Heart left ventricle (tissue), 16 donors: ENCODE results near the gene DOCK1. TPM values are rescaled to one million over a fixed set of nuclear protein-coding genes. Genes with fewer than 3 reads are reported as not detected.

Experiments used
- ATAC-seq, 4 donors: fragments of 200-7000 bp; cut with Tn5 transposase; one replicate each; pipeline ENCODE4 v1.9.1; 2020 to 2022; ENCODE audit warnings: moderate library complexity in 4 of 4, mild to moderate bottlenecking in 3 of 4, moderate number of reproducible peaks in 1 of 4
- DNase-seq, 5 donors: peaks; one replicate each; pipeline ENCODE4 v3.0.0-alpha.2; 2020
- H3K27ac ChIP-seq, 12 donors: fragments of 200-600 bp; sonication (generic) in 4 of 12; one replicate each; pipeline versions ENCODE4 v1.5.0 to v1.8.0; 2016 to 2022; ENCODE audit warnings: mild to moderate bottlenecking in 2 of 12
- H3K27me3 ChIP-seq, 9 donors: fragments of 200-600 bp; sonication (generic) in 2 of 9; one replicate each; pipeline versions ENCODE4 v1.5.1 to v1.8.0; 2016 to 2022; ENCODE audit warnings: mild to moderate bottlenecking in 3 of 9
- H3K36me3 ChIP-seq, 9 donors: fragments of 200-600 bp; sonication (generic) in 2 of 9; one replicate each; pipeline versions ENCODE4 v1.5.0 to v1.8.0; 2018 to 2022; ENCODE audit warnings: mild to moderate bottlenecking in 2 of 9
- H3K4me1 ChIP-seq, 12 donors: fragments of 200-600 bp; sonication (generic) in 4 of 12; one replicate each; pipeline versions ENCODE4 v1.5.0 to v1.8.0; 2016 to 2022; ENCODE audit warnings: mild to moderate bottlenecking in 3 of 12
- H3K4me3 ChIP-seq, 12 donors: fragments of 200-600 bp; sonication (generic) in 4 of 12; one replicate each; pipeline versions ENCODE4 v1.5.0 to v1.8.0; 2017 to 2022; ENCODE audit warnings: mild to moderate bottlenecking in 9 of 12, moderate library complexity in 4 of 12
- H3K9me3 ChIP-seq, 12 donors: fragments of 200-600 bp; sonication (generic) in 4 of 12; one replicate each; pipeline versions ENCODE4 v1.5.0 to v1.8.0; 2016 to 2022; ENCODE audit warnings: mild to moderate bottlenecking in 1 of 12
- CTCF ChIP-seq, 12 donors: fragments of 200-600 bp; sonication (generic) in 4 of 12; IDR thresholded peaks; one replicate each; pipeline versions ENCODE4 v1.5.0 to v1.8.0; 2018 to 2022; ENCODE audit warnings: antibody characterized with exemption in 12 of 12, mild to moderate bottlenecking in 5 of 12
- POLR2A ChIP-seq, 2 donors: fragments of 450-650 bp; IDR thresholded peaks; one replicate each; pipeline ENCODE4 v1.6.1; 2017; ENCODE audit warnings: antibody characterized with exemption in 2 of 2, mild to moderate bottlenecking in 2 of 2, moderate library complexity in 2 of 2
- WGBS, 4 donors: extraction: QIAGEN DNeasy Blood & Tissue Kit in 2 of 4; methylation state at CpG; one replicate each; pipeline versions ENCODE4 v1.1.5 to v1.1.7; 2013 to 2018; 5-methylcytosine and 5-hydroxymethylcytosine counted together
- intact Hi-C, 10 donors: fragments of 100-400 bp; cut with DNase I; formaldehyde crosslinking; loops; one replicate each; pipeline versions ENCODE4 v1.11.1 to v1.14.2; 2022
- polyA plus RNA-seq, 2 donors: library from polyadenylated mRNA; stranded (reverse); fragments of 200-250 nt; gene quantifications; one replicate each; pipeline ENCODE4 v1.2.3, GENCODE V29; 2013
- total RNA-seq, 9 donors: library from RNA; depleted of rRNA in 2 of 9; stranded (reverse); fragments of >200 nt in 2 of 9; fragmentation: NEBNext Ultra II Directional in 3 of 9; extraction: Animal tissue kit (Norgen Biotek cat#: 25700) in 3 of 9; gene quantifications; one replicate each; pipeline versions ENCODE4 v1.1.0 to v1.2.4, GENCODE V29; 2016 to 2023
- donor health status: ischemic (EF 13 %, LVEDD 7.1; RV severe dilation, severe dysfunction).
- donor health status: healthy with polysubstance abuse.
- donor health status: DM: no; HTN: yes; CAD: no.
- donor health status: DM: no; HTN: no; CAD: no.
- donor health status: ischemic (EF 25% LVEDD 6.9; RV normal size, moderate dysfunction).
- donor health status: ischemic (EF 25% LVEDD 5.7; RV mildly dilated, moderate dysfunction).
- donor health status: healthy.
- donor health status: DM: yes; HTN: yes; CAD: no.
- donor health status: ischemic (EF 35%, LVEDD 5.7; RV mildly dilated, moderate dysfunction).
- donor health status: nonischemic (EF 11% LVEDD 7.7; RV severe dilation, severe dysfunction).
- donor health status: DM: yes; HTN: yes; CAD: no.
- donor health status: PGD.
- donor health status: ischemic (EF 29% LVEDD 5.4; RV normal size, mild dysfunction).
- donor health status: nonischemic (EF 23%, LVEDD 6.1; RV moderate dilation, normal function).

DOCK1 gene
- total and polyA plus RNA-seq, 11 donors: 5.0 to 31.6 (median 18.6) TPM

DNA sequence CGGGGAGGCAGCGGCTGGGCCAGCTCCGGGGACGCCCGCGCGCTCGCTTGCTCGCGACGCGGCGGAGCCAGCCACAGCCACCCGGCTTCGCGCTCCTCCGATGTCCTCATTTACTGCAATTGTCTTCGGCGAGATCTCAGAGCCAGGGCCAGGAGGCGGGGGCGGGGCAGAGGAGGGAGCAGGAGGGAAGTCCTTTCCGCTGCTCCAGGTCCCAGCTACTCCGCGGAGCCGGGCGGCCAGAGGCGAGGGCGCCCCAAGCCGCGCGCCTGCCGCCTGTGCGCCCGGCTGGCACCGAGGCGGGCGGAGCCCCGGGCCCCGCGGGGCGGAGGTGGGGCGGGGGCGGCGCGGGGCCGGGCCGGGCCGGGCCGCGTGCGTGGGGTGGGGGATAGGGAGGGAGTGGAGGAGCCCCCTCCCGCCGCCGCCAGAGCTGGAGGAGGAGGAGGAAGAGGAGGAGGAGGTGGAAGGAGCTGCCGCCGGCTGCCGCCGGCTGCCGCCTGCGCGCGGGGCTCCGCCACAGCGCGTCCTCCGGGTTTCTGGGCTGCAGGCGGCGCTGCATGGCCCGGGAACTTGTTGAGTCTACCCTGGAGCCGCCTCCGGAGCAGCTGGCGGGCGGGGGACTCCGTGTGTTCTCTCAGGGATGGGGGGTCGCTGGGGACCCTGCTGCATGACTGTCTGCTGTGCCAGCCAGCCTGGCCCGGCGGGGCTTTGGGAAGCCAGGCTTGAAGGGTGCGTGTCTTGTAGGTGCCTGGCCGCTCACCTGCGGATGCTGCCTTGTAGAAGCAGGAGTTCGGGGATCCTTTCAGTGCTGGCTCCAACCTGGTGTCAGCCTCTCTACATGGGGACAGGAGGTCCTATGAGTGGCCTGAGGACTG lies 291.3 kb downstream of the DOCK1 start, which contains the start of gene INSYN2A:
Gene INSYN2A, minus strand, starts transcription at position 310 of the 872 bp plus-strand sequence. CDS start 20,196 bp downstream, outside the sequence.
- Histone ChIP-seq H3K9me3 (no peaks in the 10 kb centered on the region), H3K27ac (no peak within 1 kb of the TSS), H3K36me3 (peaks cover 0 to 7% (median 0%) of the 10 kb centered on the region in 9 donors), H3K4me1 (peaks cover 0 to 28% (median 13%) of the 10 kb centered on the region in 12 donors), H3K4me3 (peak within 1 kb of the TSS; percentile 22 to 64 (median 50)), H3K27me3 (peaks cover 0 to 19% (median 0%) of the 10 kb centered on the region in 9 donors)
- intact Hi-C loops: loop anchor here in 1 of 10 donors (10.0 kb wide), 1 partner anchor 138 kb away; no protein-coding TSS in a partner anchor
- ATAC-seq (peak in 3 of 4 donors; percentile 48 to 64 (median 58)), DNase-seq (peak in 3 of 5 donors; percentile 38 to 52 (median 47))
- TF ChIP-seq POLR2A (IDR thresholded peaks at IDR 0.05) (no peak), CTCF (IDR thresholded peaks at IDR 0.05) (peak in 5 of 12 donors; percentile 13 to 36 (median 28))
- WGBS, 4 donors: 4 to 6% (median 5%) methylated on average over 16 to 81 of the region's 81 CpGs

GRCh38 chr10:127197154-127197432 lies 291.9 kb downstream of the DOCK1 start:
- peaks cover 0 to 7% (median 0%) of the 10 kb centered on the region in 9 donors for H3K36me3 ChIP-seq
- peak overlapping the region in 6 of 12 donors; percentile 48 to 64 (median 56) for H3K4me3 ChIP-seq
- peaks cover 0 to 28% (median 13%) of the 10 kb centered on the region in 12 donors for H3K4me1 ChIP-seq
- DNase-seq (no peak), ATAC-seq (peak in 2 of 4 donors; percentile 14 to 27)
- no peak overlapping the region for H3K27ac ChIP-seq
- 52 to 72% (median 71%) methylated on average over 5 of the region's 5 CpGs for WGBS, 4 donors
- no peaks in the 10 kb centered on the region for H3K9me3 ChIP-seq
- intact Hi-C loops: loop anchor here in 1 of 10 donors (10.0 kb wide), 1 partner anchor 138 kb away; no protein-coding TSS in a partner anchor
- TF ChIP-seq CTCF (IDR thresholded peaks at IDR 0.05) (no peak), POLR2A (IDR thresholded peaks at IDR 0.05) (no peak)
- peaks cover 0 to 19% (median 0%) of the 10 kb centered on the region in 9 donors for H3K27me3 ChIP-seq

DNA sequence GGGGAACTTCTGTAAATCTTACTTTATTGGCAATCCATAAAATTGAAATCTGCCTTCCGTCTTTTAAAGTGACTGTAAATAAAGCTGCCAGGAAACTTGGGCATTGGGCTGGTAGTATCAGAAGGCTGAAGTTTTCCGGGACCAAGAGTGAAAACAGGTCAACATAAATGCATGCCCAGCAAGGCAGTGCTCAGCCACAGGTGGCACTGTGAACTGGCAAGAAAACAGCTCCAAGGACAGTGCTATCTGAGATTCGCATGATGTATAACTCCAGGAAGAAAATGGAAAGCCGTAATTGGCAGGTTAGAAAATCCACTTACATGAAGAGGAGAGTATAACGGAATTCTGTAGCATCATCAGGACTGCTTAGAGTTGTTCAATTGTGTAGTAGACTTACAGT lies 293.1 kb downstream of the DOCK1 start:
- H3K27ac ChIP-seq: no peak overlapping the region
- H3K4me3 ChIP-seq: no peak overlapping the region
- H3K36me3 ChIP-seq: peaks cover 0 to 10% (median 0%) of the 10 kb centered on the region in 9 donors
- no peaks in the 10 kb centered on the region for H3K9me3 ChIP-seq
- no peak for TF ChIP-seq POLR2A (IDR thresholded peaks at IDR 0.05)
- no peak for TF ChIP-seq CTCF (IDR thresholded peaks at IDR 0.05)
- peaks cover 0 to 28% (median 13%) of the 10 kb centered on the region in 12 donors for H3K4me1 ChIP-seq
- peaks cover 0 to 19% (median 0%) of the 10 kb centered on the region in 9 donors for H3K27me3 ChIP-seq
- DNase-seq (no peak), ATAC-seq (no peak)
- intact Hi-C loops: loop anchor here in 1 of 10 donors (10.0 kb wide), 1 partner anchor 136 kb away; no protein-coding TSS in a partner anchor
- 94 to 96% (median 95%) methylated on average over 5 of the region's 5 CpGs for WGBS, 4 donors

GRCh38 chr10:127198721-127199120 lies 293.5 kb downstream of the DOCK1 start:
- TF ChIP-seq CTCF (IDR thresholded peaks at IDR 0.05) (no peak), POLR2A (IDR thresholded peaks at IDR 0.05) (no peak)
- H3K4me3 ChIP-seq: no peak overlapping the region
- DNase-seq: no peak
- peaks cover 0 to 19% (median 0%) of the 10 kb centered on the region in 9 donors for H3K27me3 ChIP-seq
- H3K4me1 ChIP-seq: peaks cover 0 to 28% (median 13%) of the 10 kb centered on the region in 12 donors
- peaks cover 0 to 10% (median 0%) of the 10 kb centered on the region in 9 donors for H3K36me3 ChIP-seq
- H3K9me3 ChIP-seq: no peaks in the 10 kb centered on the region
- no peak overlapping the region for H3K27ac ChIP-seq
- 91 to 93% (median 92%) methylated on average over 2 of the region's 2 CpGs for WGBS, 4 donors
- no peak for ATAC-seq
- intact Hi-C loops: loop anchor here in 1 of 10 donors (10.0 kb wide), 1 partner anchor 136 kb away; no protein-coding TSS in a partner anchor
